Measurements from ENCODE around the gene SRMS.

DNA sequence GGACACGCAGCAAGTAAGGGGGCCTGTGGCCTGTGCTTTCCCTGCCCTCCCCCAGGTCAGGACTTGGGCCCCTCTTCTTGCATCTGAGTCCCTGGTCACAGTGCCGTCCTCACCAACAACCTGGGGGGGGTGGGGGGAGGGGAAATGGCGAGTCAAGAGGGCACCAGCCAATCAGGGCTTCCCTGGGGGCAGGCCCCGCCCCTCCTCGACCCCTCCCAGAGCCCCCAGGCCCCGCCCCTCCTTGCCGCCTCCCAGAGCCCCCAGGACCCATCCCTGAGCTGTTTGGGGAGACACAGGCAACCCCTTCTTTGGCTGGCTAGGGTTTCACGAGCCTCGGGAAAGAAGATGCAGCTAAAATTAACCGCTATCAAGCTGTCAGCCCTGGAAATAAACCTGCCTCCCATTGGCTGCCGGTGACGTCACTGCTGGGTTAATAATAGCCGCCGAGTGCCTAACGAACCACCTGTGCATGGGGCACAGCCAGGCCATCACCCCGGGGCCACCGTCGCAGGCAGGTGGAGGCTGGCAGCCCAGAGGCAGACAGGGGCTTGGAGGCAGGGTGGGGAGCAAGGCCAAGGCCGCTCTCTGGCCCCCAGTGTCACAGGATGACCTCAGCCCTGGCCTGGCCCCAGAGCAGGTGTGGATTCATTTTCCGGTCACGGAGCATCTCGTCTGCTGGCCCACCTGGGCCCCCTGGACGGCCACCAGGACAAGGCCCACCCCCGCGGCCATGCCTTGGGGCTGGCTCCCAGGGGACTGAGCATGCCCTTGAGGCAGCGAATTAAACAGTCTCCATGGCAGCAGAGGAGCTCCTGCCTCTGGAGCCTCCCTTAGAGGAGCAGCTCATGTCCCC is 45.5 kb downstream of the SRMS start:
- TF ChIP-seq, protein P1, sequence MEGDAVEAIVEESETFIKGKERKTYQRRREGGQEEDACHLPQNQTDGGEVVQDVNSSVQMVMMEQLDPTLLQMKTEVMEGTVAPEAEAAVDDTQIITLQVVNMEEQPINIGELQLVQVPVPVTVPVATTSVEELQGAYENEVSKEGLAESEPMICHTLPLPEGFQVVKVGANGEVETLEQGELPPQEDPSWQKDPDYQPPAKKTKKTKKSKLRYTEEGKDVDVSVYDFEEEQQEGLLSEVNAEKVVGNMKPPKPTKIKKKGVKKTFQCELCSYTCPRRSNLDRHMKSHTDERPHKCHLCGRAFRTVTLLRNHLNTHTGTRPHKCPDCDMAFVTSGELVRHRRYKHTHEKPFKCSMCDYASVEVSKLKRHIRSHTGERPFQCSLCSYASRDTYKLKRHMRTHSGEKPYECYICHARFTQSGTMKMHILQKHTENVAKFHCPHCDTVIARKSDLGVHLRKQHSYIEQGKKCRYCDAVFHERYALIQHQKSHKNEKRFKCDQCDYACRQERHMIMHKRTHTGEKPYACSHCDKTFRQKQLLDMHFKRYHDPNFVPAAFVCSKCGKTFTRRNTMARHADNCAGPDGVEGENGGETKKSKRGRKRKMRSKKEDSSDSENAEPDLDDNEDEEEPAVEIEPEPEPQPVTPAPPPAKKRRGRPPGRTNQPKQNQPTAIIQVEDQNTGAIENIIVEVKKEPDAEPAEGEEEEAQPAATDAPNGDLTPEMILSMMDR (IDR thresholded peaks at IDR 0.05) = no peak
- no peak for TF ChIP-seq POLR2A (IDR thresholded peaks at IDR 0.05)
- TF ChIP-seq POLR2AphosphoS5 (IDR thresholded peaks at IDR 0.05; ENCODE audit: insufficient read depth in 1 of 2, low read depth in 1 of 2) = no peak
